Activated CD4-positive, CD25-positive, alpha-beta regulatory T cell treated with anti-CD3 and anti-CD28 coated beads, Interleukin-2, amount 50 U/mL, for 72 hours (primary cell): ENCODE results near the gene LY6G6F.

Source experiments
- DNase-seq: peaks from one replicate; pipeline ENCODE4 v3.0.0; 2021

The LY6G6F gene

DNA sequence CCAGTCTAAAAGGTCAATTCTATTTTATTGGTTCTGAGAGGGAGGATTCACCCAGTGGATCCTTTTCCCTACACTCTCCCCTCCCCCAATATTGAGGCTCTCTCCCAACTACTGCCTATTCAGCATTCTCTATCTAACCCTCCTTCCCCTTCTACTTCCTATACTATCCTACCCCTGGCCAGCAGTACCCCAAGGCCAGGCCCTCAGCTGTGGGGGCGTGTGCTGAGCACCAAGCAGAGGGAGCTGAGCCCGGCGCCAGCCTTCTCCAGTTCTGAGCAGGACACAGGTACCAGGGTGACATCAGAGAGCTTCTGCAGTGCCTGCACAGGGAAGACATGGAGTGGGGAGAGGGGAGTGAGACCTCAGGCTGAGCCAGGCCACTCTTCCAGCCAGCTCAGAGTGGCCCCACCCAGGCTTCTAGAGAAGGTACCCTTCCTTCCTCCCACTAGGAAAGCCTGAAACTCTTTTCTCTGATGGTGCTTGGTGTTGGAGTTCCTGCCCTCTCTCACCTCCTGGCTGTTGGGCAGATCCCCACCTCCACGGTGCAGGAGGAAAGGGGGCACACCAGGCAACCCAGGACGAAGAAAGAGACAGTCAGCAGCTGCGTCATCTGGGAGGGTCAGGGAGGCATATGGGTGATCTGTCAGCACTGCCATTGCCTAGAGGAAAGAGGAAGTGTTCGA, 20.5 kb downstream of the LY6G6F start:
- no peak for DNase-seq

DNA sequence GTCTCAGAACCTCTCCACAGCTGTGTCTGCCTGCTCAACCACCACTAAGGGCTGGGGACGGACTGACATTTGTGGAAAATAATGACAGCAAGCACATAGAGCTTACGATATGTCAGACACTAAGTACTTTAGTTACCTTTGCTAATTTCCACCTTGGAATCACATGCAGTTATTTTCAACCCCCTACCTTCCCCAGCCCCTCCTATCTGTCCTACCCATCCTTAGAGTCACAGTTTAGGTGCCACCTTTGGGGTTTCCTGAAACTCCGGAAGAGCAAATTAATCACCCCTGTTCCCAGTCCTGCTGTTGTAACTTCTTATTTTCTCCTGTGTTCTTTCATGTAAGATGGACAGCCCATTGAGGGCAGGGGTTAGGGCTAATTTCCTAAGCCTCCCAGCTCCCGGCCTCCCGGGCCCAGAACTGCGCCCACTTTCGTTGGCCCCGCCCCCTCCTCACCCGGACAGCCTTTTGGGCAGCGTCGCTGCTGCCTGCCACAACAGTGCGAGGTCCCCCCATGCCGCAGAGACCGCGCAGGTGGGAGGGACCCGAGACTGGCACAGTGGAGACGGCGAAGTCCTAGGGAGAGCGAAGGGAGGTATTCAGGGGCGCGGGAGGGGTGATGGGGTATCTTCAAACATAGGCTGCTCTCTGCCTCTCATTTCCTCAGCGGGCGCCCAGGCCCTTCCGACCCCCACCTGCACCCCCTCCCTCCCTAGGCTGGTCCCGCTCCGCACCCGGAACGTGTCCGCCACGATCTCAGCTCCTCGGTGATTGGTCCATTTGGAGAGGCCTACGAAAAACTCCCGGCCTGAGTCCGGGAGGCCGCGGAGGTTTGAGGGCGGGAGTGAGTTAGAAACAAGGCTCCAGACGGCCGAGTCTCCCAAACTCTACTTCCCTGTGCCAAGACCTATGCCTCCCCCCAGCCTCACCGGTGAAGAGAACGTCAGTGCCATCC, 21.3 kb downstream of the LY6G6F start:
- no peak for DNase-seq

DNA sequence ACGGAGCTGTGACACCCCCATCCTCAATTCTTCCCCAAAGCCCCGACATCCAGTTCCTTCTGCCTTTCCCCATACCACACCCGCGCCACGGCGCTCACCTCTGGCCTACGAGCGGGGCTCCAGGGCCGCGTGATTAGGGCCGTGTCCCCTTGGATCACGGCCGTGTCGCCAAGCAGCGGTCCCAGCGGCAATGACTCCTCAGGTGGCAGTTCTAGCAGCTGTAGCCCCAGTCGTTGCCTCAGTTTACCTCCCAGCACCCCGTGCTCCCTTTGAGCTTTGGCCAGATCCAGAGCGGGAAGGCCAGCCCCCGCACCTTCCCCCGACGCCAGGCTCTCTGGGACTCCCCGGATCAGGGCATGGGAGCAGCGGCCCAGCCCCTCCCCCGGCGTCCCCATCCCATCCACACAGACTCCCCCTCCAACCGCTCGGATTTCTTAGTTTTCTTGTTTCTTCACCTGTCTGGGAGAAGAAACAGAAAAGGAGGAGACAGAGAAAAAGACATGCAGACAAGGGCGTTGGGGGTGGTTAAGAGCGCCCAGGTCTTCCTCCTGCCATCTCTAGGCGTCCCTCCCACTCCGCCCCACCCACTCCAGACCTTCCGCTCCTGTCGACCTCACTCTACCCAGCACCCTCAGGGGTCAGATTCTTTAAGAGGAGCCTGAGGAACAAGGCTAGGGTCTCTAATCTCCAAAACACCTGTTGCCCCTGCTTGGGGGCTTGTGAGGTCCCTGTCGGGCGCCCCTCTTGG, 22.3 kb downstream of the LY6G6F start, which contains the start of gene DDAH2:
Gene DDAH2, minus strand, starts transcription at position 533 of the 748 bp plus-strand sequence. Its CDS starts 138 bp downstream, at position 395.
- DNase-seq, result no peak

DNA sequence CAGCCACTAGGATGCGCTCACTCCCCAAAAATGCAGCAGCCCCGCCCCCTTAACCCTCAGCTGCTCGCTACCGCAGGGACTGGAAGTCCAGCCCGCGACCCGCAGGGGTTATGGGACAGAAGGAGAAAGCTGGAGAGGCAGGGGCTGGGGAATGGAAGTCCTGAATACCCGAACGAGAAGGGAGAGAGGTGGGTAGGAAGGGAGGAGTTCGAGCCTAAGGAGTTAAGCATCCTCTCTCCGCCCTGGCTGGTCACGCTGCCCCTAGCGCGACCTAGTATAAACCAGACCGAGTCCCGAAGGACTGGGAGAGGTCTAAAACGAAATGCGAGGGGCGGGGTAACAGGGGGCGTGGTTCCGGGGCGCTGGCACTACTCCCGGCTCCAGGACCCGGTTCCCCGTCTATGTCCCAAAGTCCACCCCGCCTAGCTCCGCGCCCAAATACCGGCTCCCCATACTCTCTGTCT, 22.9 kb downstream of the LY6G6F start:
- peak; percentile 76 for DNase-seq

DNA sequence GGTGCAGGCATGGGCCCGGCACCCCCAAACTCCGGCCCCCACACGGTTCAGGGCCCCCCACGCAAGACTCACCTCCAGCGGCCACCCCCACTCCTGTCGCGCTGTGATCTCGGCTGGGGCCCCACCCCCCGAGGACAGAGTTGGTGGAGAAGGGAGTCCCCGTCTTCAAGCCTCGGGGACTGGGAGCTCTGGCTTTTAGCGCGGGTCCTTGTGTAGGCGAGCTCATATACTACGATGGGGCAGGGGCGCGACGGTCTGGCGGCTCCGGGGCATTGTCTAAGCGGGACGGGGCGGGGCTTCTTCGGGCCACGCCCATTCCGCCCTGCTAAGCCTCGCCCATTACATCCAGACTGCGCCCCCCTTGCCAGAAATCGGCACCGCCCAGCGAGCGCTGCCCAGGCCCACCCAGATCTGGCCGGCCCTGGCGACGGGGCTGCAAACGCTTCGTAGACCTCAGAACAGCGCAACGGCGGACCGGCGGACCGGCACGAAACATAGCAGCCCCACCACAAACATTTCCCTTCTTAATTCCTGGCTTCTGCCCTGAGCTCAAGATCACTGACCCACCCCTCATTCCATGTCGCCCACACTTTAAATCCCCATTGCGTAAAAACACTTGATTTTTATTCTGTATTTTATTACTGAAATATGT, 23.4 kb downstream of the LY6G6F start:
- peak; percentile 71 for DNase-seq

DNA sequence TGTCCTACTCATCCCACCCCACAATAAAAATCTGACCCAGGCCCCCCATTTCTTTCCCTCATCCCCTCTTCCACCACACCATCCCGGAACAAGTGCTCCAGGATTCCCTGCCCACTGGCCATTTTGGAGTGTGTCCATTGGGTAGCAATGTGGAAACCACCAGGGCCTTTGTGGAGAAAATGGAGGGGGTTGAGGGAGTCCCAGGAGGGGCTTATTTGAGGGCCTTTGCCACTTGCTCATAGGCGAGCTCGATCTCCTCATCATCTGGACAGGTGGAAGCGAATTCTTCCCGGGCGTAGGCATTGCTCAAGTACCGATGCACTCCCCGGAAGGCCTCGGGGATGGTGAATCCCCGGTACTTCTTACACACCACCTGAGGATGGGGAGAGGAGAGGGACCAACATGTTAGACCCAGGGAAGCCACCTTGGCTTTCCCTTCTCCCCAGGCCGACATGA, 24.0 kb downstream of the LY6G6F start:
- no peak for DNase-seq

DNA sequence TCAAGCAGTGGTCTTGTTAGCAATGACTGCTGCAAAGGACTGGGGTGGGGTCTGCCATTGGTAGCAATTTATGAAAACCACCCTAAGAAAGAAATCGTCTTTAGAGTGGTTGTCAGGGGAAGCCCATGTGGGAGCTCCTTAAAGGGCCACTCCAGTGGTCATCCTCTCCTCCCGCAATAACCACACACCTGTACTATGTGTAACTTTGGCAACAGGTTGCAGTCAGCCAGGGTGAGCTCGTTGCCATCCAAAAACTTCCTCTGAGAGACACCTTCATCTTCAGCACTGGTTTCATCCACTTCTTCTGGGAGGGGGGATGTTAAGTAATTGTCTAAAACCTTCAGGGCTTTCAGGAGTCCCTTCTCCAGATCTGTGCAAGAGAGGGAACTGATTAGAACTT, 25.4 kb downstream of the LY6G6F start:
- DNase-seq, result no peak

DNA sequence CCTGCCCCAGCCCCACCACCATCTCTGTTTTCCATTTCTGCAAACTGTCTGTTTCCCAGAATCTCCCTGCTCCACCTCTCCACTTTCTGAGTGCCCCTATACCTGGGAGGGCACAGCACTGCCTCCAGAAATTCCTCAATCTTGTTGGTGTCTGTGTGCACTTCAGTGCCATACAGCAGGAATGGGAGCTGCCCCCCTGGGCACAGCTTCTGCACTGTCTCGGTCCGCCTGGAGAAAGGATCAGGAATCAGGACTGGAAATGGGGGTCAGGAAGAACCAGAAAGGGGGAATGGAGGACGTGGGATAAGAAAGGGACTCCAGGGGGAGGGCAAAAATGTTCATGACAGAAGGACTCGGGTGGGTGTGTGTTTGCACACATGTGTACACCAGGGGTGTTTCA, 27.1 kb downstream of the LY6G6F start:
- DNase-seq, result no peak

DNA sequence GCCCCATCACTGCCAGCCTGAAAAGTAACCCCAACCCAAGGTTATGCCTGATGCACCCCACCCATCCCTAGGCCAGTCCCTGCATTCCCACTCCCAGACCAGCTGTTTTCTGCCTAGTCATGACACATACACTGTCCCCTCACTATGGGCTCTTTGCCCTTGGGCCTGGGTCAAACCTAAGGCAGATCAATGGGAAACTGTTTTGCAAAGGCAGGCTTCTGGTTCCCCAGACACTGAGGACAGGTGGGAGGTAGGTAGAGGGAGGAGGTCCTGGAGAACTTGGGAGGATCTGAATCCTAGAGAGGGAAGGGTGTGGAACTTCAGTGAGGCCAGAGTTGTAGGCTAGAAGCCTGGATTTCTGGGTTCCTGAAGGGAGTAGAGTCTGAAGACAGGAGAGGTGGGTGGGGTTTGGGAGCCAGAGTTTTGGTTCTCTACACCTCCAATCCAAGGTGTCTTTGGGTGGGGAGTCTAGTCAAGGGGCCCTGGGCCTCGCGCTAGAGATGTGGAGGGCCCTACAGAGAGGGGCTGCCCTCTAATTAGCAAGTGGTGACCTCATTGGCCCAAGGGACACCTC, 27.7 kb downstream of the LY6G6F start:
- no peak for DNase-seq

DNA sequence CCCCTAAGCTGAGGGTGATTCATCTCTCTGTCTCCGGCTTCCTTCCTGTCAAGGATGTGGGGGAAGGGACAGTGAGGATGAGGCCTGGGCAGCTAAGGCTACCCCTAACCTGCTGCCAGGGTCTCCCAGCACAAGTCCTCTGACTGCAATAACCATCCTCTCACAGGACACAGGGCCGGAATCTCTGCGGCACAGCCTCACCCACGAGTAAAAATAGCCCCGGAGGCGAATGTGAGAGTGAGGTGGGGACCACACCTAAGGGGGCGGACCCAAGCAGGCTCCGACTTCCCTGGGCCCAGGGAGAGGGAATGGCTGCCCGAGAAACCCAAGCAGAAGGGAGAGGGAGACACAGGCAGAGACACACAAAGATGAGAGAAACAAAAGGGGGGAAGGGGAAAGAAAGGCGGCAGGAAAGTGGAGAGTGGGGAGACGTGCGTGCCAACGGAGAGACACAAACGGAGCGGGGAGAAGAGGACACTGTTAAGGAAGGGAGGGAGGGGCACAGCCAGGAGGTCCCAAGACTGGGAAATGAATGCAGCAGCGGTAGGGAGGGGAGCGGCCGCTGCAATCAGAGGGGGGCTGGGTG, 28.2 kb downstream of the LY6G6F start:
- peak; percentile 53 for DNase-seq

DNA sequence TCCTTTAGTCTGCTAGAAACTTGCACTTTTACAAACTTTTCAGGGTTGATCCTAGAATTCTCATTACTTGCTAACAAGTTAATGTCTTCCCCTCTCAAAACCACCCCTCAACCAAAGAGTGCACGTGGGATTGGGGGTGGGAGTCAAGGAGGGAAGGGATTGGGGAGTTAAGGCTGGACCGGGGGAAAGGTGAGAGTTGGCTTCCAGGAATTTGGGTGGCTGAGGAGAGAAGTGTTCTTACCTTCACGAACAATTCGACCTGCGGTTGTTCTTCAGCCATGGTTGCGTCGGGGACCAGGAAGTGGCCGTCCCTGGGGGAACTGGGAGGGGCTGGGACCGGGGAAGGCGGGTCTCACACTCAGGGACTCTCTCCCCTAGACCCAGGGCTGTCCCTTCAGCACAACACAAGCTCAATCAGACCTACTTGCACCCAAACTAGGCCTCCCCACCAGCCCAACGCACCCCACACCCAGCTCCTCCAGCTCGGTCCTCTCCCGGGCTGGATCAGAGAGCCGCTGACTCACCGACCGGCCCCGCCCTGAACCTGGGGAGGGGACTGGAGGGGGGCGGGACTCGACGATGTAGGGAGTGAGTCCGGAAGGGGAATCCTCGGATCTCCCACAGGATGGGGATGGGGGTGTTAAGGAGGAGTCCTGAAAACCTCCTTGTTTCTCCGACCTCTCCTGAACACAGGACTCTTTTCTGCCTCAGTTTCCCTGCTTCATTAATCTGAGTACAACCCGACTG, 29.5 kb downstream of the LY6G6F start, which contains the start of gene CLIC1:
Gene CLIC1, minus strand, starts transcription at position 510 of the 747 bp plus-strand sequence. Its CDS starts 230 bp downstream, at position 280.
- peak; percentile 81 for DNase-seq

DNA sequence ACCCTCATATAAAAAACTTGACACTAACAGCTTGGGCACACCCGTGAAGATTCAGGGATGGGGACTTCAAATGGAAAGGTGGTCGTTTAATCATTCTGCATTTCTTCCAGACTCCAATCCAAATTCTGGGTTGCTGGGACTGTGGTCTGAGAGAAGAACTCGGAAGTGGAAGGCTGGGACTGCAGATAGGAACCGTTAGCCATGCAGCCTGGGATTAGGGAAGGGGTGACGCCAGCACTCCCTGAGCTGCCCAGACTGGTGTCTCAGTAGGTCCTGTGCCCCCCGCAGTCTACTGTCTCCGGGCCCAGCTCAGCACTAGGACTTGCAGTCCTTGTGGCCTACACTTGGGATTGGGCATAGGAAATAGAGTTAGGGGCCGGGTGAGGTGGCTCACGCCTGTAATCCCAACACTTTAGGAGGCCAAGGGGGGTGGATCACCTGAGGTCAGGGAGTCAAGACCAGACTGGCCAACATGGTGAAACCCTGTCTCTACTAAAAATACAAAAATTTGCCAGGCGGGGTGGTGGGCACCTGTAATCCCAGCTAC, 30.2 kb downstream of the LY6G6F start:
- no peak for DNase-seq

DNA sequence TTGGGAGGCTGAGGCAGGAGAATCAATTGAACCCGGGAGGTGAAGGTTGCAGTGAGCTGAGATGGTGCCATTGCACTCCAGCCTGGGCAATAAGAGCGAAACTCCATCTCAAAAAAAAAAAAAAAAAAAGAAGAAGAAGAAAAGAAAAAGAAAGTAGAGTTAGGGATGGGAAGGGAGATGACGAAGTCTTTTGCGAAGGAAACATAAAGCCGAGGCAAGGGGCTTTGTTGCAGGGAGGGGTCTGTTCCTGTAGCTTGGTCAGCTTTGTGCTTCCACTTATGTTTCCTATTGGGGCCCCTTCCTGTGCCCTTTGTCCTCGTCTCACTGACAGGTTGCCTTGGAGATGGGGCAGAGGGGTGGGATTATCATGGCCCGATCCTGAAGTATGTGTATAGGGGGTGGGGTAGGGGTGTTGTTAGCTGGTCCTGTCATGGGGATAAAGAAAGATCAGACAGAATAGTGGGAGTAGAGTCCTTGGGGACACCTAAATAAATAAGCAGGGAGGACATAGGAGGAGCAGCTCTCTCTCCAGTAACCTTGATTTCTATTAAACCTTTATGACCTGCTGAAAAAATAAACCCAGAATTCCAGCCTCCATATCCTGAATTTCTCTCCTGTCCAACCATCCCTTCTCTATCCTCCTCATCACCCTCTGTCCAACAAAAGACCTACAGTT, 30.8 kb downstream of the LY6G6F start:
- no peak for DNase-seq

DNA sequence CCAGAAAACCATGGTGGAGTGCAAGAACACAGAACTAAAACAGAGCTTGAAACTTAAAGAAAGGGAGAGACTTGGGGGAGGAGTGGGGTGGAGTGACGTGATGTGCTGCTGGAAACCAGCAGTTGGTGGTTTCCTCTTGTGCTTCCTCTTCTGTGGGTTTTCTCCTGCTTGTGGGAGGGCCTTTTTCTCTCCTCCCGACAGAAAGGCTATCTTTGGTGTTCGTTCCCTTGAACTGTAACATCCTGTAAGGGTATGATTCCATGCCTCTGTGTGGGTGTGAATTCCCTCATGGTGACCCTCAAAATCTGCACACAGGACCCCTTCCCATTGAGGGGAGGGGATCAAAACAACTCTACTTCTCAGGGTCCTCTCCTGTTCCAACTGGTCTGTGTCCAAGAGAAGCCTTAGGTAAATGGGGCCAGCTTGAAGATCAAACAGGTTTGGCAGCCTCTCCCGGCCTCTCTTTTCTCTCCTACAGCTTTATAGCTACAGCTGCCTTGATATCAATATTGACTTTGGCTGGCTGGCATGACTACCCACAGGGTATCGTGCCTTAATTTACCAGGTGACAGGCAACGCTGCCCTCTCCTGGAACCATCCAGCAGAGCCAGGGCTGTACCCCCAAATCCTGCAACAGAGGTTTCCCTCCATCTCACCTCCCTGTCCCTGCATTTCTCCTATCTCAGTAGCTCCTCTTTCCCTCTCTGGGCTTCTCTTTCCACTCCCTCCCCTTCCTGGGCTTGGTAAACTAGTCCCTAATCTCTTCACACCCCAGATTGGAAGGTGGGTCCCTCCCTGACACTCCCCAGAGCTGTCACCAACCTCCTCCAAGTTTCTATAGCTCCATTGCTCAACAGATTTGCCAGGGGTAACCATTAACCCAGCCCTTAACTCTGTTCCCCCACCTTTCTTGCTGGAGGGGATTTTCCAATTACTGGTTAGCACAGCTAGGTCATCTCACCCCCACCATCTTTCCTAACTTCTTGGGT, 31.6 kb downstream of the LY6G6F start:
- DNase-seq, result no peak

DNA sequence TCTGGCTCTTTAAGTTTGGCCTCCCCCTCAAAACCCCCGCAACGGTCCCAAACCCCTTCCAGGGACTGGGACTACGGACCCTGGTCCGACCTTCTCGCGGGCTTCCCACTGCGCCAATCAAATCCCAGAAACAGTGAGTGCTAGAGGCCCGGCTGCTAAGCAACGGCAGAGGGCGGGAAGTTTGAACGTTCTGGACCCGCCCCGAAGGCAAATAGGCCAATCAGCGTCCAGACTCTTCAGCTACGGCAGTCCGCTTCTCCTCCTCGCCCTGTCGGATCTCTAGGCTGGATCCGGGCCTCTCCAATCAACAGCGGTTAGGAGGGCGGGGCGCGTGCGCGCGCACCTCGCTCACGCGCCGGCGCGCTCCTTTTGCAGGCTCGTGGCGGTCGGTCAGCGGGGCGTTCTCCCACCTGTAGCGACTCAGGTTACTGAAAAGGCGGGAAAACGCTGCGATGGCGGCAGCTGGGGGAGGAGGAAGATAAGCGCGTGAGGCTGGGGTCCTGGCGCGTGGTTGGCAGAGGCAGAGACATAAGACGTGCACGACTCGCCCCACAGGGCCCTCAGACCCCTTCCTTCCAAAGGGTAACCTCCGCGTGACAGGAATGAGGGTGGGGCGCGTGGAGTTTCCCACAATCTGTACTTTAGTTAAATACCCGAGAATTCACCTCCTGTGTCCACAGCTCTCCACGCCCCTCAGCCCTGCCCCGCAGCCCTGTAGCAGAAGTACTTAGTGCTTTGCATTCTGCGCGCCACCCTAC, 33.2 kb downstream of the LY6G6F start, which contains the start of gene MSH5:
Gene MSH5, plus strand, starts transcription at position 367 of the 758 bp plus-strand sequence. CDS start 462 bp downstream, outside the sequence.
- DNase-seq, result peak; percentile 94

DNA sequence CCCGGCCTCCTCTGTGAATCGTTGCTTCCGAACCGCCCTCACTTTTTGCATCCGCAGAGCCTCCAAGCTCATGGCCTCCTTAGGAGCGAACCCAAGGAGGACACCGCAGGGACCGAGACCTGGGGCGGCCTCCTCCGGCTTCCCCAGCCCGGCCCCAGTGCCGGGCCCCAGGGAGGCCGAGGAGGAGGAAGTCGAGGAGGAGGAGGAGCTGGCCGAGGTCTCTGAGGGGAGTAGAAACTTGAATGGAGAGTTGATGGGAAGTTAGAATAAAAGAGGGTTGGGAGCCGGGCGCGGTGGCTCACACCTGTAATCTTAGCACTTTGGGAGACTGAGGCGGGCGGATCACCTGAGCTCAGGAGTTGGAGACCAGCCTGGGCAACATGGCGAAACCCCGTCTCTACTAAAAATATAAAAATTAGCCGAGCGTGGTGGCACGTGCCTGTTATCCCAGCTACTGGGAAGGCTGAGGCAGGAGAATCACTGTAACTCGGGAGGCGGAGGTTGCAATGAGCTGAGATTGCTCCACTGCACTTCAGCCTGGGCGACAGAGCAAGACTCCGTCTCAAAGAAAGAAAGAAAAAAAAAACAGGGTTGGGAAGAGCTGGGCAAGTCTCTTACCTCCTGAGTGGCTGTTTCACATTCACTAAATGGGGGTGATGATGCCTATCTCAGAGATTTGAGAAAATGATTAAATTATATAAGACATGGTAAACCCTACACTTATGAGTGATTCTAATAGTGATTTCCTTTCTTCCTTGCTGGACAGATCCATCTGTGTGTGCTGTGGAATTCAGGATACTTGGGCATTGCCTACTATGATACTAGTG, 33.9 kb downstream of the LY6G6F start:
- no peak for DNase-seq

DNA sequence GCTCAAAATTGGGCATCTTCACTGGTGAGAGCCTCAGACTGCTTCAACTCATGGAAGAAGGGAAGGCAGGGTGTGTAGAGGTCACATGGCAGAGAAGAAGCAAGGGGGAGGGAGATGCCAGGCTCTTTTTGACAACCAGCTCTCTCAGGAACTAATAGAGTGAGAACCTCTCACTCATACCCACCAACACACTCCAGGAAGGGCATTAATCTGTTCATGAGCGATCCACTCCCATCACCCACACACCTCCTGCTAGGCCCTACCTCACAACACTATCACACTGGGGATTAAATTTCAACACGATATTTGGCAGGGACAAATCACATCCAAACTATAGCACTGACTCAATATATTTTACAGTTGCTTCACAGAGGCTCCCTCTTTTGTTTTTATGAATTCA, 35.1 kb downstream of the LY6G6F start:
- DNase-seq, result no peak
